Mesenchymal stem cell (in vitro differentiated cells and primary cell): ENCODE results near the gene QSOX1.

Experiments
- DNase-seq: peaks from one replicate; pipeline ENCODE4 v3.0.0-alpha.2; 2013
- H2AFZ ChIP-seq: one replicate; pipeline ENCODE4 v1.6.1; 2013; ENCODE audit warnings: low read depth, mild to moderate bottlenecking, control low read depth, inconsistent platforms, low read length, moderate library complexity
- H2AK5ac ChIP-seq: 2 replicates; pipeline ENCODE4 v1.6.1; 2013; ENCODE audit warnings: low read length, moderate library complexity, mild to moderate bottlenecking, inconsistent platforms; ENCODE audit not compliant: severe bottlenecking
- H2BK120ac ChIP-seq: one replicate; pipeline ENCODE4 v1.6.1; 2013; ENCODE audit warnings: low read depth, mild to moderate bottlenecking, inconsistent platforms, low read length, moderate library complexity
- H2BK12ac ChIP-seq, 2 experiments: one replicate each; pipeline ENCODE4 v1.6.1; 2013; ENCODE audit warnings: inconsistent platforms in 2 of 2, low read length in 2 of 2, mild to moderate bottlenecking in 2 of 2, moderate library complexity in 2 of 2, control low read depth in 1 of 2
- H2BK15ac ChIP-seq: one replicate; pipeline ENCODE4 v1.6.1; 2013; ENCODE audit warnings: mild to moderate bottlenecking, low read depth, inconsistent platforms; ENCODE audit not compliant: poor library complexity, severe bottlenecking
- H2BK5ac ChIP-seq: 2 replicates; pipeline ENCODE4 v1.6.1; 2013; ENCODE audit warnings: low read depth, mild to moderate bottlenecking, low read length, control low read depth, inconsistent platforms; ENCODE audit not compliant: poor library complexity, severe bottlenecking
- H3K14ac ChIP-seq, 2 experiments: one replicate each; pipeline ENCODE4 v1.6.1; 2013; ENCODE audit warnings: inconsistent platforms in 2 of 2, low read length in 2 of 2, control low read depth in 1 of 2, mild to moderate bottlenecking in 1 of 2, moderate library complexity in 1 of 2
- H3K18ac ChIP-seq, 2 experiments: one replicate each; pipeline ENCODE4 v1.6.1; 2013; ENCODE audit warnings: inconsistent platforms in 2 of 2, low read length in 2 of 2, control low read depth in 1 of 2, low read depth in 1 of 2, mild to moderate bottlenecking in 1 of 2
- H3K23ac ChIP-seq, 2 experiments: one replicate each; pipeline ENCODE4 v1.6.1; 2013; ENCODE audit warnings: inconsistent platforms in 2 of 2, low read length in 2 of 2, mild to moderate bottlenecking in 2 of 2, moderate library complexity in 2 of 2, control low read depth in 1 of 2
- H3K27ac ChIP-seq: 2 replicates; pipeline ENCODE4 v1.5.1; 2013; ENCODE audit warnings: mild to moderate bottlenecking, moderate library complexity, low read length, control low read depth, inconsistent platforms; ENCODE audit not compliant: poor library complexity, severe bottlenecking
- H3K27me3 ChIP-seq, 2 experiments: 2 replicates each; pipeline versions ENCODE4 v1.6.1 to v1.7.0; 2013; ENCODE audit warnings: low read length in 2 of 2, mild to moderate bottlenecking in 2 of 2, moderate library complexity in 2 of 2, control low read depth in 1 of 2, inconsistent platforms in 1 of 2; ENCODE audit not compliant: control insufficient read depth in 1 of 2, insufficient read depth in 1 of 2
- H3K36me3 ChIP-seq, 2 experiments: 2 replicates each; pipeline versions ENCODE4 v1.6.1 to v1.7.0; 2013; ENCODE audit warnings: low read length in 2 of 2, control low read depth in 1 of 2, inconsistent platforms in 1 of 2, low read depth in 1 of 2, mild to moderate bottlenecking in 1 of 2; ENCODE audit not compliant: insufficient read depth in 2 of 2, control insufficient read depth in 1 of 2
- H3K4ac ChIP-seq, 2 experiments: one replicate each; pipeline ENCODE4 v1.6.1; 2013; ENCODE audit warnings: inconsistent platforms in 2 of 2, low read length in 2 of 2, mild to moderate bottlenecking in 2 of 2, moderate library complexity in 2 of 2, control low read depth in 1 of 2, low read depth in 1 of 2
- H3K4me1 ChIP-seq: 2 replicates; pipeline ENCODE4 v1.6.1; 2013; ENCODE audit warnings: low read depth, low read length, control low read depth; ENCODE audit not compliant: control insufficient read depth, insufficient read depth
- H3K4me2 ChIP-seq: 2 replicates; pipeline ENCODE4 v1.6.1; 2013; ENCODE audit warnings: low read length, mild to moderate bottlenecking, inconsistent platforms; ENCODE audit not compliant: poor library complexity, severe bottlenecking
- H3K4me3 ChIP-seq, 2 experiments: 2 replicates each; pipeline versions ENCODE4 v1.5.1 to v1.7.0; 2013; ENCODE audit warnings: low read length in 2 of 2, mild to moderate bottlenecking in 2 of 2, control low read depth in 1 of 2, low read depth in 1 of 2; ENCODE audit not compliant: insufficient read depth in 1 of 2
- H3K79me1 ChIP-seq: replicated peaks from 2 replicates; pipeline ENCODE4 v1.6.1; 2013; ENCODE audit warnings: mild to moderate bottlenecking, control low read depth, low read length, inconsistent platforms; ENCODE audit not compliant: poor library complexity, severe bottlenecking
- H3K9ac ChIP-seq: 2 replicates; pipeline ENCODE4 v1.7.0; 2013; ENCODE audit warnings: mild to moderate bottlenecking, low read length, moderate library complexity
- H3K9me3 ChIP-seq: 2 replicates; pipeline ENCODE4 v1.7.0; 2013; ENCODE audit warnings: mild to moderate bottlenecking, low read length; ENCODE audit not compliant: control insufficient read depth
- H4K8ac ChIP-seq: one replicate; pipeline ENCODE4 v1.6.1; 2013; ENCODE audit warnings: inconsistent platforms, mild to moderate bottlenecking, low read length, moderate library complexity
- H4K91ac ChIP-seq: one replicate; pipeline ENCODE4 v1.6.1; 2013; ENCODE audit warnings: mild to moderate bottlenecking, low read length, inconsistent platforms
- WGBS: methylation state at CpG from one replicate; pipeline ENCODE4 v1.1.7; 2013; ENCODE audit warnings: mixed read lengths; 5-methylcytosine and 5-hydroxymethylcytosine counted together

Gene QSOX1

GRCh38 chr1:180154003-180154324 is 705 bp upstream of the QSOX1 start:
- peak overlapping the region in 1 of 2 experiments; percentile 94 for H3K23ac ChIP-seq
- peak overlapping the region; percentile 43 for H4K91ac ChIP-seq
- H2BK12ac ChIP-seq: peak overlapping the region in 1 of 2 experiments; percentile 23
- H2AFZ ChIP-seq: peak overlapping the region; percentile 46
- H3K9ac ChIP-seq: peak overlapping the region; percentile 97
- H3K4ac ChIP-seq: peak overlapping the region; percentile 13 to 46
- peaks cover 23% of the 10 kb centered on the region for H3K4me1 ChIP-seq
- peak overlapping the region; percentile 85 for H4K8ac ChIP-seq
- H3K18ac ChIP-seq: peak overlapping the region; percentile 70 to 93
- H2AK5ac ChIP-seq: peak overlapping the region; percentile 4
- H2BK120ac ChIP-seq: peak overlapping the region; percentile 80
- H3K9me3 ChIP-seq: no peaks in the 10 kb centered on the region
- H3K4me3 ChIP-seq: peak overlapping the region; percentile 68 to 99
- peak overlapping the region; percentile 12 for H2BK15ac ChIP-seq
- WGBS: 19% methylated on average over 6 of the region's 7 CpGs
- peak overlapping the region; percentile 89 for H3K4me2 ChIP-seq
- peaks cover 0 to 5% of the 10 kb centered on the region in 2 experiments for H3K36me3 ChIP-seq
- H3K79me1 ChIP-seq: peaks cover 11% of the 10 kb centered on the region
- H2BK5ac ChIP-seq: no peak overlapping the region
- H3K27ac ChIP-seq: peak overlapping the region; percentile 82
- H3K14ac ChIP-seq: peak overlapping the region in 1 of 2 experiments; percentile 92
- DNase-seq: no peak
- H3K27me3 ChIP-seq: no peaks in the 10 kb centered on the region

- Histone ChIP-seq H3K9ac (peak overlapping the region; percentile 88), H3K4ac (peak overlapping the region in 1 of 2 experiments; percentile 81), H3K4me2 (peak overlapping the region; percentile 83), H2BK12ac (peak overlapping the region in 1 of 2 experiments; percentile 76), H3K14ac (peak overlapping the region in 1 of 2 experiments; percentile 61), H2BK120ac (peak overlapping the region; percentile 50), H3K36me3 (peaks cover 0 to 5% of the 10 kb centered on the region in 2 experiments), H3K18ac (peak overlapping the region; percentile 89 to 99), H2BK5ac (no peak overlapping the region), H3K27me3 (no peaks in the 10 kb centered on the region), H3K27ac (no peak overlapping the region), H3K4me3 (peak overlapping the region; percentile 91 to 94), H2BK15ac (no peak overlapping the region), H2AK5ac (no peak overlapping the region), H3K9me3 (no peaks in the 10 kb centered on the region), H3K79me1 (peaks cover 14% of the 10 kb centered on the region), H4K91ac (peak overlapping the region; percentile 88), H3K4me1 (peaks cover 23% of the 10 kb centered on the region), H3K23ac (peak overlapping the region in 1 of 2 experiments; percentile 92), H4K8ac (peak overlapping the region; percentile 35), H2AFZ (no peak overlapping the region)
- DNase-seq: peak; percentile 24
- WGBS: 3% methylated on average over 29 of the region's 29 CpGs
Measured at GRCh38 chr1:180155182-180155682, 563 bp downstream of the QSOX1 start.

DNA sequence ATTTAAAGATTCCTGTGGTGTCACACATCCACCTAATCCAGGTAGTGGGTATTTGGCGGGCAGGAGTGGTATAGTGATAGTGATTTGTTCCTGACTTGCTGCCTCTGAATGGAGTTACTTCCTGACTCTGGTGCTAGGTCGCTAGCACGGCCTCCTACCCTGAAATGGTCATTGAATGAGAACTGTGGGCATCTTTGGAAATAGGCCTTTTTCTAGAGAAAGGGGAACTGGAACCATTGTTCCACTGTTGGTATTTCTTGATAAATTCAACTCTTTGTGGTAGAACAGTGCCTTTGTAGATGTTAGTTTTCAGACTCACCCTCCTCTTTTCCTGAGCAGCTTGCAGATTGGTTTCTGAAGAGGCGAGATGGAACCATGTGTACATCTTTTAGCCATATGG is 1.5 kb downstream of the QSOX1 start:
- Histone ChIP-seq H3K27ac (no peak overlapping the region), H4K91ac (no peak overlapping the region), H4K8ac (no peak overlapping the region), H2BK12ac (peak overlapping the region in 1 of 2 experiments; percentile 40), H3K4me1 (peaks cover 20% of the 10 kb centered on the region), H2AK5ac (no peak overlapping the region), H3K9me3 (no peaks in the 10 kb centered on the region), H3K4me3 (peak overlapping the region in 1 of 2 experiments; percentile 91), H2AFZ (no peak overlapping the region), H2BK5ac (no peak overlapping the region), H3K4ac (no peak overlapping the region), H2BK120ac (no peak overlapping the region), H3K14ac (no peak overlapping the region), H3K27me3 (no peaks in the 10 kb centered on the region), H3K9ac (peak overlapping the region; percentile 7), H3K18ac (no peak overlapping the region), H2BK15ac (no peak overlapping the region), H3K79me1 (peaks cover 14% of the 10 kb centered on the region), H3K36me3 (peaks cover 0 to 5% of the 10 kb centered on the region in 2 experiments), H3K4me2 (no peak overlapping the region), H3K23ac (no peak overlapping the region)
- 93% methylated on average over 3 of the region's 4 CpGs for WGBS
- peak; percentile 19 for DNase-seq

DNA sequence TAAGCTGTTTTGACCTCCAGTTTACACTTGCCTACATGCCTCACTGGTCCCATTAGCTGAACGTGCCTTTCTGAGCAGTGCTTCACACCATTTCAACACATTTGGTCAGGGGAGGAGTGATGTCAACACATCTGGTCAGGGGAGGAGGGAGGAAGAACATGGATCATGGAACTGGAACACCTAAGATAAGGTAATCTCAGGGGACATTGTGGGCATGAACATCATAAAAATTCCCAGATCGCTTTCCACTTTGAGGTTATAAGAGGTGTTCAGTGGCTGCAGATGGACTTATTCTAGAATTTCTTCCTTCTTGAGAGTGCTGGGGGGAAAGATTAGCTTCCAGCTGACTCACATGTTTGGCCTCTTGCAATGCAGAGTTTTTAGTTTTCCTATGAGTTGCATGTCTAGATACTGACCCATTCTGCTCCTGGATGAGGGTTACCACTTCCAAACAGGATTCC is 2.0 kb downstream of the QSOX1 start:
- no peaks in the 10 kb centered on the region for H3K9me3 ChIP-seq
- 45% methylated on average over 2 of the region's 2 CpGs for WGBS
- peak overlapping the region; percentile 7 for H3K9ac ChIP-seq

More for the DNA sequence above, 2.0 kb downstream of the QSOX1 start:
- peak overlapping the region; percentile 3 to 49 for H2BK12ac ChIP-seq
- peak overlapping the region in 1 of 2 experiments; percentile 75 for H3K18ac ChIP-seq
- no peak overlapping the region for H4K8ac ChIP-seq
- H2AK5ac ChIP-seq: no peak overlapping the region
- H2BK15ac ChIP-seq: no peak overlapping the region
- peaks cover 0 to 5% of the 10 kb centered on the region in 2 experiments for H3K36me3 ChIP-seq
- no peak overlapping the region for H2AFZ ChIP-seq
- peak overlapping the region in 1 of 2 experiments; percentile 91 for H3K4me3 ChIP-seq
- H3K27ac ChIP-seq: peak overlapping the region; percentile 9
- peaks cover 20% of the 10 kb centered on the region for H3K4me1 ChIP-seq
- no peak overlapping the region for H3K23ac ChIP-seq
- no peaks in the 10 kb centered on the region for H3K27me3 ChIP-seq
- peak overlapping the region; percentile 16 for H3K4me2 ChIP-seq
- no peak overlapping the region for H2BK5ac ChIP-seq
- H3K14ac ChIP-seq: no peak overlapping the region
- H4K91ac ChIP-seq: no peak overlapping the region
- no peak overlapping the region for H2BK120ac ChIP-seq
- H3K4ac ChIP-seq: no peak overlapping the region
- peaks cover 14% of the 10 kb centered on the region for H3K79me1 ChIP-seq
- peak; percentile 81 for DNase-seq
